ENCODE measurements around the gene KIF3A. TPM values are rescaled to one million over a fixed set of nuclear protein-coding genes. Genes with fewer than 3 reads are reported as not detected.
A peak's percentile ranks its signal among the peaks of the same experiment; 100 is the strongest.

The KIF3A gene
- total and polyA plus RNA-seq, 2 of the 8 experiments (the other 6 are each of a cell fraction or from before 2014, with no cell fraction given), result 3.1 to 13.1 TPM

DNA sequence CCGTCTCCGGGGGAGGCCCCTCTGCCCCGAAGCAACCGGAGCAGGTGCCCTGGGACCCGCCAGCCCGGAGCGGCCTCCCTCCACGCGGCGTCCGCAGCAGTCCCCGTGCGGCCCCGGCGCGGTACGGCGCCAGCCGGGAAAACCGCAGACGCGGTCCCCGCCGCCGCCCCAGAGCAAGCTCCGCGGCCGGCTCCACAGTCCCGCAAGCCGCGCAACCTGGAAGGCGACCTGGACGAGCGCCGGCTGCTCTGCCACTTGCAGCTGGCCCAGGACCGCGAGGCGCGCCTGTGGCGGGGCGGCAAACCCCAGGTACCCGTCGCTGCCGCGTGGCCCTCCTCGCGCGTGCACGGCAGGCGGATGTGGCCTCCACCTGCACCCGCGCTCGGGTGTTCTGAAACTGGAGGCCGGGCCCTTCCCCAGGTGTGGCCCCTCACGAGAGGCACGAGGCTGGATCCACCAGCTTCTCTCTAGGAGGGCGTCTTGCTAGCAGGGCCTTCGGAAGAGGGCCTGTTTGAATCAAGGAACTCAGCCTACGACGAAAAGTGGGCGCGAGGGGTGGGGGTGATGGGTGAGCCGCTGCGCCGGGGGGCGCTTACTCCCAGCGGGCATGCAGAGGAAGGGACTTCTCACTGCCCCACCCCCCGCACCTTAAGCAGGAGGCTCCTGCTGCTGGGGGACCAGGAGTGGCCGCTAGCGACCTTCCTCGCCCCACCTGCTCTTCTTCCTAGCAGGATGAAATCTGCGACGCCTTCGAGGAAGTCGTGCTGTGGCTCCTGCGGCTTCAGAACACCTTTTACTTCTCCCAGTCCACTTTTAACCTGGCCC lies 10.5 kb upstream of the KIF3A start:
- DNase-seq (ENCODE audit: low read depth in 1 of 2, low spot score in 2 of 2) (peak in 1 of 2 experiments; percentile 74), FAIRE-seq (no peak)
- H3K79me2 ChIP-seq (ENCODE audit: control insufficient read depth in 1 of 2, insufficient read depth in 2 of 2, low read length in 2 of 2), result no peaks in the 10 kb centered on the region
- H3K4ac ChIP-seq (replicated peaks; ENCODE audit: insufficient read length, low read depth, low read length), result no peak overlapping the region
- H3K36me3 ChIP-seq (ENCODE audit: control insufficient read depth in 2 of 4, insufficient read depth in 4 of 4, low read length in 3 of 4), result peaks cover 0 to 7% (median 0%) of the 10 kb centered on the region in 4 experiments; a peak in 1 of 8 replicates
- no peak overlapping the region for H3K56ac ChIP-seq (replicated peaks; ENCODE audit: insufficient read length, low read depth, low read length)
- H4K8ac ChIP-seq (ENCODE audit: extremely low read depth, insufficient read depth, low read length), result peak overlapping the region; percentile 66
- no peak overlapping the region for H3K14ac ChIP-seq (ENCODE audit: insufficient read length)
- no peak overlapping the region for H3K18ac ChIP-seq (ENCODE audit: extremely low read depth, low read length)
- H2BK12ac ChIP-seq (ENCODE audit: low read depth, low read length), result no peak overlapping the region
- H2BK120ac ChIP-seq (replicated peaks; ENCODE audit: low read depth, low read length), result no peak overlapping the region
- no peak overlapping the region for H2BK5ac ChIP-seq (ENCODE audit: low read depth, low read length)
- peaks cover 23 to 45% (median 36%) of the 10 kb centered on the region in 4 experiments for H3K27me3 ChIP-seq (replicated peaks in 1 of 4; ENCODE audit: control insufficient read depth in 3 of 4, extremely low read depth in 1 of 4, insufficient read depth in 3 of 4, low read length in 3 of 4)
- 19% methylated on average over 33 of the region's 76 CpGs; no CpG with 5 or more reads in 1 of the 2 experiments for WGBS, 2 experiments (ENCODE audit: extremely low coverage in 1 of 2, insufficient coverage in 1 of 2, insufficient read length in 1 of 2, insufficient replicate concordance in 2 of 2, low coverage in 1 of 2, low lambda C conversion rate in 2 of 2, missing lambda C conversion rate in 1 of 2)
- ChIA-PET CTCF (ENCODE audit: partially characterized antibody) (interaction anchor here (0.6 to 18.2 kb wide), 19 partner anchors 9 to 156 kb away, joined by 3 to 322 read pairs (median 4); partner anchors contain the start of genes KIF3A and SHROOM1), POLR2A (ENCODE audit: partially characterized antibody) (interaction anchor here (0.7 to 2.0 kb wide), 9 partner anchors 10 to 285 kb away, joined by 3 to 9 read pairs (median 4); partner anchors contain the start of genes KIF3A and SEPTIN8)
- peaks cover 0 to 4% (median 0%) of the 10 kb centered on the region in 4 experiments; a peak in 2 of 7 replicates for H3K4me1 ChIP-seq (replicated peaks in 1 of 4; ENCODE audit: control insufficient read depth in 3 of 4, insufficient read depth in 4 of 4, low read length in 3 of 4)
- H4K5ac ChIP-seq (ENCODE audit: insufficient read length, low read depth, low read length), result no peak overlapping the region
- H2AFZ ChIP-seq (ENCODE audit: low read length), result peak overlapping the region; percentile 66; the same call in 1 of the 2 replicates
- H2BK20ac ChIP-seq (ENCODE audit: low read length), result no peak overlapping the region
- no peaks in the 10 kb centered on the region for H3K9me3 ChIP-seq (ENCODE audit: insufficient read depth in 2 of 2, low read depth in 1 of 2, low read length in 1 of 2)
- no peak overlapping the region for H2BK15ac ChIP-seq (ENCODE audit: low read length)
- no peak overlapping the region for H3K27ac ChIP-seq (ENCODE audit: low read depth, low read length)
- H3K4me3 ChIP-seq (ENCODE audit: extremely low read depth in 1 of 4, insufficient read depth in 2 of 4, low read depth in 3 of 4, low read length in 4 of 4), result peak overlapping the region; percentile 35 to 65 (median 46)
- H4K20me1 ChIP-seq (replicated peaks in 1 of 2; ENCODE audit: control insufficient read depth in 1 of 2, insufficient read depth in 2 of 2, low read length in 2 of 2), result no peaks in the 10 kb centered on the region
- H3K23me2 ChIP-seq (ENCODE audit: low read depth, low read length), result peaks cover 7% of the 10 kb centered on the region; the same call in 1 of the 2 replicates
- H3K9ac ChIP-seq (replicated peaks in 1 of 4; ENCODE audit: extremely low read depth in 1 of 4, low read depth in 3 of 4, low read length in 3 of 4), result peak overlapping the region in 2 of 4 experiments; percentile 25 to 26; a peak in 2 of 7 replicates
- H2AK5ac ChIP-seq (ENCODE audit: low read depth, low read length), result no peak overlapping the region
- H3K79me1 ChIP-seq (ENCODE audit: low read depth, low read length), result no peaks in the 10 kb centered on the region
- no peak overlapping the region for H3K23ac ChIP-seq (ENCODE audit: insufficient read length)
- H3K4me2 ChIP-seq (ENCODE audit: insufficient read depth in 1 of 2, low read depth in 2 of 2, low read length in 2 of 2), result peak overlapping the region; percentile 75 to 80
- no peak overlapping the region for H4K91ac ChIP-seq (replicated peaks; ENCODE audit: insufficient read length, low read length)
- TF ChIP-seq SIX5 (IDR thresholded peaks at IDR 0.05; ENCODE audit: low read depth, low read length) (no peak), CTBP2 (IDR thresholded peaks at IDR 0.05; ENCODE audit: borderline replicate concordance, insufficient read depth, insufficient read length, low read length) (no peak), RNF2 (IDR thresholded peaks at IDR 0.05; ENCODE audit: borderline replicate concordance, low read depth, low read length, missing control alignments, poor library complexity, severe bottlenecking) (peak; percentile 74), ASH2L (IDR thresholded peaks at IDR 0.05; ENCODE audit: low read length) (peak; percentile 27), SUZ12 (IDR thresholded peaks at IDR 0.05; ENCODE audit: low read length) (peak; percentile 96), KDM4A (IDR thresholded peaks at IDR 0.05; ENCODE audit: low read depth, low read length, severe bottlenecking) (peak; percentile 77), EZH2 (IDR thresholded peaks at IDR 0.05; ENCODE audit: low read depth, low read length, severe bottlenecking) (peak; percentile 93), GABPA (IDR thresholded peaks at IDR 0.05; ENCODE audit: borderline replicate concordance, insufficient read depth, low read length) (0 out of 2 replicates have a peak, but pooled peaks have one; percentile 34)
- TF ChIP-seq, protein P1, sequence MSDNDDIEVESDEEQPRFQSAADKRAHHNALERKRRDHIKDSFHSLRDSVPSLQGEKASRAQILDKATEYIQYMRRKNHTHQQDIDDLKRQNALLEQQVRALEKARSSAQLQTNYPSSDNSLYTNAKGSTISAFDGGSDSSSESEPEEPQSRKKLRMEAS (IDR thresholded peaks at IDR 0.05), result peak; percentile 92
